GM23338 (cell line): ENCODE data around the gene SORCS2. TPM values are rescaled to one million over a fixed set of nuclear protein-coding genes. Genes with fewer than 3 reads are reported as not detected.

ENCODE experiments used
- ATAC-seq: fragments of 200-7000 bp; cut with Tn5 transposase; 3 replicates; pipeline ENCODE4 v1.9.1; 2020
- DNase-seq: peaks from one replicate; pipeline ENCODE4 v3.0.0-alpha.2; 2015; ENCODE audit warnings: low spot score
- H2AFZ ChIP-seq: fragments of 200-600 bp; sonication (generic); 2 replicates; pipeline ENCODE4 v1.8.0; 2016; ENCODE audit warnings: antibody characterized with exemption, mild to moderate bottlenecking, moderate library complexity
- H3F3A ChIP-seq: fragments of 200-600 bp; sonication (generic); replicated peaks from 2 replicates; pipeline ENCODE4 v1.8.0; 2017; ENCODE audit warnings: antibody characterized with exemption, mixed run types, low read depth
- H3K27ac ChIP-seq: fragments of 200-600 bp; sonication (generic); 2 replicates; pipeline ENCODE4 v1.6.1; 2016; ENCODE audit warnings: low read depth
- H3K27me3 ChIP-seq: fragments of 200-600 bp; sonication (generic); 2 replicates; pipeline ENCODE4 v1.8.0; 2016; ENCODE audit warnings: mild to moderate bottlenecking, mixed run types, moderate library complexity; ENCODE audit not compliant: insufficient read depth
- H3K36me3 ChIP-seq: fragments of 200-600 bp; sonication (generic); 2 replicates; pipeline ENCODE4 v1.8.0; 2016; ENCODE audit warnings: mild to moderate bottlenecking; ENCODE audit not compliant: insufficient read depth
- H3K4me1 ChIP-seq: fragments of 200-600 bp; sonication (generic); 2 replicates; pipeline ENCODE4 v1.8.0; 2016; ENCODE audit warnings: mild to moderate bottlenecking, moderate library complexity; ENCODE audit not compliant: insufficient read depth
- H3K4me2 ChIP-seq: fragments of 200-600 bp; sonication (generic); 2 replicates; pipeline ENCODE4 v1.7.1; 2017; ENCODE audit warnings: mixed run types
- H3K4me3 ChIP-seq: fragments of 200-600 bp; sonication (generic); 2 replicates; pipeline ENCODE4 v1.6.1; 2016; ENCODE audit warnings: mixed run types
- H3K79me2 ChIP-seq: fragments of 200-600 bp; sonication (generic); replicated peaks from 2 replicates; pipeline ENCODE4 v1.8.0; 2017; ENCODE audit warnings: mild to moderate bottlenecking; ENCODE audit not compliant: insufficient read depth
- H3K9me2 ChIP-seq: fragments of 200-600 bp; sonication (generic); 2 replicates; pipeline ENCODE4 v1.8.0; 2017; ENCODE audit not compliant: insufficient read depth
- H4K20me1 ChIP-seq: fragments of 200-600 bp; sonication (generic); replicated peaks from 2 replicates; pipeline ENCODE4 v1.8.0; 2017; ENCODE audit warnings: mild to moderate bottlenecking; ENCODE audit not compliant: insufficient read depth
- H3K27ac Mint-ChIP-seq: 2 replicates; pipeline ENCODE4 v1.8.0; 2020; ENCODE audit warnings: inconsistent platforms, mild to moderate bottlenecking, moderate library complexity, mixed read lengths
- H3K27me3 Mint-ChIP-seq: 3 replicates; pipeline ENCODE4 v1.8.0; 2022; ENCODE audit warnings: low read depth, mild to moderate bottlenecking, moderate library complexity, mixed read lengths, inconsistent platforms; ENCODE audit not compliant: insufficient read depth, poor library complexity
- H3K36me3 Mint-ChIP-seq: 3 replicates; pipeline ENCODE4 v1.8.0; 2021; ENCODE audit warnings: low read depth, mild to moderate bottlenecking, inconsistent platforms, moderate library complexity, mixed read lengths
- H3K4me1 Mint-ChIP-seq: 3 replicates; pipeline ENCODE4 v1.8.0; 2020; ENCODE audit warnings: mild to moderate bottlenecking, inconsistent platforms, mixed read lengths
- H3K4me3 Mint-ChIP-seq: 3 replicates; pipeline ENCODE4 v1.8.0; 2021; ENCODE audit warnings: moderate library complexity, mild to moderate bottlenecking, inconsistent platforms, mixed read lengths
- H3K9me3 Mint-ChIP-seq: 3 replicates; pipeline ENCODE4 v1.8.0; 2020; ENCODE audit warnings: moderate library complexity, mild to moderate bottlenecking, inconsistent platforms, mixed read lengths
- CREB1 ChIP-seq: fragments of 250-450 bp; sonication (Bioruptor Pico); IDR thresholded peaks from 2 replicates; pipeline ENCODE4 v1.5.0; 2020; ENCODE audit warnings: low read depth, mild to moderate bottlenecking, moderate library complexity
- EZH2 ChIP-seq: fragments of 200-600 bp; sonication (generic); IDR thresholded peaks from one replicate; pipeline ENCODE4 v1.8.0; 2017; ENCODE audit warnings: antibody characterized with exemption, mild to moderate bottlenecking, low read depth; ENCODE audit not compliant: unreplicated experiment
- EZH2phosphoT487 ChIP-seq: fragments of 200-600 bp; sonication (generic); IDR thresholded peaks from one replicate; pipeline ENCODE4 v1.8.1; 2018; ENCODE audit warnings: antibody characterized with exemption; ENCODE audit not compliant: unreplicated experiment
- JUNB ChIP-seq: IDR thresholded peaks from one replicate; pipeline ENCODE4 v1.6.1; 2016; ENCODE audit warnings: antibody characterized with exemption; ENCODE audit not compliant: unreplicated experiment
- NANOG ChIP-seq: IDR thresholded peaks from 2 replicates; pipeline ENCODE4 v1.6.1; 2016; ENCODE audit warnings: antibody characterized with exemption, borderline replicate concordance
- STAT1 ChIP-seq: IDR thresholded peaks from one replicate; pipeline ENCODE4 v1.6.1; 2016; ENCODE audit warnings: antibody characterized with exemption; ENCODE audit not compliant: unreplicated experiment
- ZNF114 ChIP-seq: fragments of 250-450 bp; sonication (Bioruptor Pico); IDR thresholded peaks from 2 replicates; pipeline ENCODE4 v1.5.0; 2020; ENCODE audit warnings: mild to moderate bottlenecking, moderate library complexity
- ZNF331 ChIP-seq: fragments of 250-450 bp; sonication (Bioruptor Pico); IDR thresholded peaks from 2 replicates; pipeline ENCODE4 v1.5.0; 2020; ENCODE audit warnings: low read depth, mild to moderate bottlenecking, moderate library complexity
- polyA plus RNA-seq: library from polyadenylated mRNA; unstranded; fragments of >200 nt; fragmentation: Nextera tagmentation; extraction: Ambion mirVana; gene quantifications from 2 replicates; pipeline ENCODE4 v1.2.1, GENCODE V29; 2016
- total RNA-seq: library from RNA; depleted of rRNA; stranded (reverse); fragments of >200 nt; shearing (Covaris generic); gene quantifications from 2 replicates; pipeline ENCODE4 v1.2.3, GENCODE V29; 2014
- TF ChIP-seq, protein P1 (sequence below), 2 experiments: fragments of 200-600 bp in 1 of 2; sonication (generic) in 1 of 2; conservative IDR thresholded peaks; 2 replicates each; pipeline versions ENCODE4 v1.5.1 to v1.6.1; 2016 to 2017; ENCODE audit warnings: antibody characterized with exemption in 2 of 2, low read depth in 2 of 2, mild to moderate bottlenecking in 2 of 2, moderate library complexity in 1 of 2
- TF ChIP-seq, protein P2 (sequence below): fragments of 250-450 bp; sonication (Bioruptor Pico); IDR thresholded peaks from 2 replicates; pipeline ENCODE4 v1.5.0; 2020; ENCODE audit warnings: mild to moderate bottlenecking, moderate library complexity
- TF ChIP-seq, protein P3 (sequence below): IDR thresholded peaks from 2 replicates; pipeline ENCODE4 v1.6.1; 2016; ENCODE audit warnings: antibody characterized with exemption

SORCS2 gene
- total and polyA plus RNA-seq, 2 experiments from 2014 or later = 0.47 to 2.4 TPM

DNA sequence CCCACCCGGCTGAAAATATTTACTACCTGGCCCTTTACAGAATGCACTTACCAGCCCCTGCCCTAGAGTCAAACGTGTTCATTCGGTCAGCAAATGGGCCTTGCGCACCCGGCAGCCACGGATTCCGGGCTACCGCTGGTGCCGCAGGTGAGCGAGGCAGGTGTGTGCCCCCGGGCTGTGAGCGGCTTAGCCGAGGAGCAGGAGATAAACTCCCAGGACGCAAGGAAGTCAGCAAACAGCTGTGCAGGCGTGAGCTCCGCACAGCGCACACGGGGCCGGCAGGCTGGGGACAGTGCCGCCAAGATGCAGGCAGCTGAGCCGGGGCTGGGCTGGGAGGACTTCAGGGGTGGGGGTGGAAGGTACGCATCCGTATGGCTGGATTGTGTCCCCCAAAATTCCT is 453.6 kb downstream of the SORCS2 start (continued):
- TF ChIP-seq, protein P1, sequence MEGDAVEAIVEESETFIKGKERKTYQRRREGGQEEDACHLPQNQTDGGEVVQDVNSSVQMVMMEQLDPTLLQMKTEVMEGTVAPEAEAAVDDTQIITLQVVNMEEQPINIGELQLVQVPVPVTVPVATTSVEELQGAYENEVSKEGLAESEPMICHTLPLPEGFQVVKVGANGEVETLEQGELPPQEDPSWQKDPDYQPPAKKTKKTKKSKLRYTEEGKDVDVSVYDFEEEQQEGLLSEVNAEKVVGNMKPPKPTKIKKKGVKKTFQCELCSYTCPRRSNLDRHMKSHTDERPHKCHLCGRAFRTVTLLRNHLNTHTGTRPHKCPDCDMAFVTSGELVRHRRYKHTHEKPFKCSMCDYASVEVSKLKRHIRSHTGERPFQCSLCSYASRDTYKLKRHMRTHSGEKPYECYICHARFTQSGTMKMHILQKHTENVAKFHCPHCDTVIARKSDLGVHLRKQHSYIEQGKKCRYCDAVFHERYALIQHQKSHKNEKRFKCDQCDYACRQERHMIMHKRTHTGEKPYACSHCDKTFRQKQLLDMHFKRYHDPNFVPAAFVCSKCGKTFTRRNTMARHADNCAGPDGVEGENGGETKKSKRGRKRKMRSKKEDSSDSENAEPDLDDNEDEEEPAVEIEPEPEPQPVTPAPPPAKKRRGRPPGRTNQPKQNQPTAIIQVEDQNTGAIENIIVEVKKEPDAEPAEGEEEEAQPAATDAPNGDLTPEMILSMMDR (conservative IDR thresholded peaks at IDR 0.05; ENCODE audit: low read depth in 2 of 2) = no peak

DNA sequence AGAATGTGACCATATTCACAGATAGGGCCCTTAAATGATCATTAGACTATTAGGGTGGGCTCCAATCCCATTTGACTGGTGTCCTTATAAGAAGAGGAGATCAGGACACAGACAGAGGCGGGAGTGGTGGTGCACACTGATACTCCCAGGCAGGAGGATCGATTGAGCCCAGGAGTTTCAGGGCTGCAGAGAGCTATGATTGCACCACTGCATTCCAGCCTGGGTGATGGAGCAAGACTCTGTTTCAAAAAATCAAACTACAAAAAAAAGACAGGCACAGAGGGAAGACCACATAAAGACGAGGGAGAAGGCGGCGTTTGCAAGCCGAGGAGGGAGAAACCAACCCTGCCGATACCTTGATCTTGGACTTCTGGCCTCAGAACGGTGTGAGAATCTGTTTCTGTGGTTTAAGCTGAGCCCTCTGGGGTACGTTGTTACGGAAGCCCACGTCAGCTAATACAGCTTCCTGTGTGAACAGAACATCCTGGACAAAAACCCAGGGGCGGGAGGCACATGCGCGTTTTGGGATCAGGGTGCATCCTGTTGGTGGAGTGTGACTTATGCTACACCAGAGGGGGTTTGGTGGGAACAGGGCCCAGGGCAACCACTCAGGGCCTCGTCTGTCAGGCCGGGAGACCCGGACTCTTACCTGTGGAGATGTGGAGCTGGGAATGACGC is 454.2 kb downstream of the SORCS2 start:
- Histone ChIP-seq H3K27me3 (no peaks in the 10 kb centered on the region), H3K36me3 (no peaks in the 10 kb centered on the region), H2AFZ (no peak overlapping the region), H3K4me1 (peaks cover 4% of the 10 kb centered on the region), H3K9me2 (no peaks in the 10 kb centered on the region), H3K4me2 (no peak overlapping the region), H3K4me3 (no peak overlapping the region), H4K20me1 (no peaks in the 10 kb centered on the region), H3F3A (no peaks in the 10 kb centered on the region), H3K27ac (no peak overlapping the region), H3K79me2 (no peaks in the 10 kb centered on the region)
- Mint-ChIP-seq H3K27ac (no peak overlapping the region), H3K36me3 (no peaks in the 10 kb centered on the region), H3K27me3 (peaks cover 20% of the 10 kb centered on the region), H3K4me3 (no peak overlapping the region), H3K9me3 (peaks cover 4% of the 10 kb centered on the region; the same call in 2 of the 3 replicates), H3K4me1 (peaks cover 10% of the 10 kb centered on the region)
- DNase-seq (no peak), ATAC-seq (no peak)
- TF ChIP-seq CREB1 (CRISPR knock-in tag) = no peak
- TF ChIP-seq, protein P2, sequence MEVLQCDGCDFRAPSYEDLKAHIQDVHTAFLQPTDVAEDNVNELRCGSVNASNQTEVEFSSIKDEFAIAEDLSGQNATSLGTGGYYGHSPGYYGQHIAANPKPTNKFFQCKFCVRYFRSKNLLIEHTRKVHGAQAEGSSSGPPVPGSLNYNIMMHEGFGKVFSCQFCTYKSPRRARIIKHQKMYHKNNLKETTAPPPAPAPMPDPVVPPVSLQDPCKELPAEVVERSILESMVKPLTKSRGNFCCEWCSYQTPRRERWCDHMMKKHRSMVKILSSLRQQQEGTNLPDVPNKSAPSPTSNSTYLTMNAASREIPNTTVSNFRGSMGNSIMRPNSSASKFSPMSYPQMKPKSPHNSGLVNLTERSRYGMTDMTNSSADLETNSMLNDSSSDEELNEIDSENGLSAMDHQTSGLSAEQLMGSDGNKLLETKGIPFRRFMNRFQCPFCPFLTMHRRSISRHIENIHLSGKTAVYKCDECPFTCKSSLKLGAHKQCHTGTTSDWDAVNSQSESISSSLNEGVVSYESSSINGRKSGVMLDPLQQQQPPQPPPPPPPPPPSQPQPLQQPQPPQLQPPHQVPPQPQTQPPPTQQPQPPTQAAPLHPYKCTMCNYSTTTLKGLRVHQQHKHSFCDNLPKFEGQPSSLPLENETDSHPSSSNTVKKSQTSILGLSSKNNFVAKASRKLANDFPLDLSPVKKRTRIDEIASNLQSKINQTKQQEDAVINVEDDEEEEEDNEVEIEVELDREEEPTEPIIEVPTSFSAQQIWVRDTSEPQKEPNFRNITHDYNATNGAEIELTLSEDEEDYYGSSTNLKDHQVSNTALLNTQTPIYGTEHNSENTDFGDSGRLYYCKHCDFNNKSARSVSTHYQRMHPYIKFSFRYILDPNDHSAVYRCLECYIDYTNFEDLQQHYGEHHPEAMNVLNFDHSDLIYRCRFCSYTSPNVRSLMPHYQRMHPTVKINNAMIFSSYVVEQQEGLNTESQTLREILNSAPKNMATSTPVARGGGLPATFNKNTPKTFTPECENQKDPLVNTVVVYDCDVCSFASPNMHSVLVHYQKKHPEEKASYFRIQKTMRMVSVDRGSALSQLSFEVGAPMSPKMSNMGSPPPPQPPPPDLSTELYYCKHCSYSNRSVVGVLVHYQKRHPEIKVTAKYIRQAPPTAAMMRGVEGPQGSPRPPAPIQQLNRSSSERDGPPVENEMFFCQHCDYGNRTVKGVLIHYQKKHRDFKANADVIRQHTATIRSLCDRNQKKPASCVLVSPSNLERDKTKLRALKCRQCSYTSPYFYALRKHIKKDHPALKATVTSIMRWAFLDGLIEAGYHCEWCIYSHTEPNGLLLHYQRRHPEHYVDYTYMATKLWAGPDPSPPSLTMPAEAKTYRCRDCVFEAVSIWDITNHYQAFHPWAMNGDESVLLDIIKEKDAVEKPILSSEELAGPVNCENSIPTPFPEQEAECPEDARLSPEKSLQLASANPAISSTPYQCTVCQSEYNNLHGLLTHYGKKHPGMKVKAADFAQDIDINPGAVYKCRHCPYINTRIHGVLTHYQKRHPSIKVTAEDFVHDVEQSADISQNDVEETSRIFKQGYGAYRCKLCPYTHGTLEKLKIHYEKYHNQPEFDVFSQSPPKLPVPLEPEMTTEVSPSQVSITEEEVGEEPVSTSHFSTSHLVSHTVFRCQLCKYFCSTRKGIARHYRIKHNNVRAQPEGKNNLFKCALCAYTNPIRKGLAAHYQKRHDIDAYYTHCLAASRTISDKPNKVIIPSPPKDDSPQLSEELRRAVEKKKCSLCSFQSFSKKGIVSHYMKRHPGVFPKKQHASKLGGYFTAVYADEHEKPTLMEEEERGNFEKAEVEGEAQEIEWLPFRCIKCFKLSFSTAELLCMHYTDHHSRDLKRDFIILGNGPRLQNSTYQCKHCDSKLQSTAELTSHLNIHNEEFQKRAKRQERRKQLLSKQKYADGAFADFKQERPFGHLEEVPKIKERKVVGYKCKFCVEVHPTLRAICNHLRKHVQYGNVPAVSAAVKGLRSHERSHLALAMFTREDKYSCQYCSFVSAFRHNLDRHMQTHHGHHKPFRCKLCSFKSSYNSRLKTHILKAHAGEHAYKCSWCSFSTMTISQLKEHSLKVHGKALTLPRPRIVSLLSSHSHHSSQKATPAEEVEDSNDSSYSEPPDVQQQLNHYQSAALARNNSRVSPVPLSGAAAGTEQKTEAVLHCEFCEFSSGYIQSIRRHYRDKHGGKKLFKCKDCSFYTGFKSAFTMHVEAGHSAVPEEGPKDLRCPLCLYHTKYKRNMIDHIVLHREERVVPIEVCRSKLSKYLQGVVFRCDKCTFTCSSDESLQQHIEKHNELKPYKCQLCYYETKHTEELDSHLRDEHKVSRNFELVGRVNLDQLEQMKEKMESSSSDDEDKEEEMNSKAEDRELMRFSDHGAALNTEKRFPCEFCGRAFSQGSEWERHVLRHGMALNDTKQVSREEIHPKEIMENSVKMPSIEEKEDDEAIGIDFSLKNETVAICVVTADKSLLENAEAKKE (CRISPR knock-in tag) = no peak
- no peak for TF ChIP-seq JUNB
- TF ChIP-seq STAT1 = no peak
- TF ChIP-seq NANOG = no peak
- no peak for TF ChIP-seq EZH2phosphoT487
- TF ChIP-seq, protein P1 (conservative IDR thresholded peaks at IDR 0.05; ENCODE audit: low read depth in 2 of 2) = no peak
- no peak for TF ChIP-seq ZNF331 (CRISPR knock-in tag)
- TF ChIP-seq ZNF114 (CRISPR knock-in tag) = no peak
- TF ChIP-seq, protein P3, sequence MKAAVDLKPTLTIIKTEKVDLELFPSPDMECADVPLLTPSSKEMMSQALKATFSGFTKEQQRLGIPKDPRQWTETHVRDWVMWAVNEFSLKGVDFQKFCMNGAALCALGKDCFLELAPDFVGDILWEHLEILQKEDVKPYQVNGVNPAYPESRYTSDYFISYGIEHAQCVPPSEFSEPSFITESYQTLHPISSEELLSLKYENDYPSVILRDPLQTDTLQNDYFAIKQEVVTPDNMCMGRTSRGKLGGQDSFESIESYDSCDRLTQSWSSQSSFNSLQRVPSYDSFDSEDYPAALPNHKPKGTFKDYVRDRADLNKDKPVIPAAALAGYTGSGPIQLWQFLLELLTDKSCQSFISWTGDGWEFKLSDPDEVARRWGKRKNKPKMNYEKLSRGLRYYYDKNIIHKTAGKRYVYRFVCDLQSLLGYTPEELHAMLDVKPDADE = no peak
- TF ChIP-seq EZH2 = no peak
